ENCODE data around the gene OS9.

DNA sequence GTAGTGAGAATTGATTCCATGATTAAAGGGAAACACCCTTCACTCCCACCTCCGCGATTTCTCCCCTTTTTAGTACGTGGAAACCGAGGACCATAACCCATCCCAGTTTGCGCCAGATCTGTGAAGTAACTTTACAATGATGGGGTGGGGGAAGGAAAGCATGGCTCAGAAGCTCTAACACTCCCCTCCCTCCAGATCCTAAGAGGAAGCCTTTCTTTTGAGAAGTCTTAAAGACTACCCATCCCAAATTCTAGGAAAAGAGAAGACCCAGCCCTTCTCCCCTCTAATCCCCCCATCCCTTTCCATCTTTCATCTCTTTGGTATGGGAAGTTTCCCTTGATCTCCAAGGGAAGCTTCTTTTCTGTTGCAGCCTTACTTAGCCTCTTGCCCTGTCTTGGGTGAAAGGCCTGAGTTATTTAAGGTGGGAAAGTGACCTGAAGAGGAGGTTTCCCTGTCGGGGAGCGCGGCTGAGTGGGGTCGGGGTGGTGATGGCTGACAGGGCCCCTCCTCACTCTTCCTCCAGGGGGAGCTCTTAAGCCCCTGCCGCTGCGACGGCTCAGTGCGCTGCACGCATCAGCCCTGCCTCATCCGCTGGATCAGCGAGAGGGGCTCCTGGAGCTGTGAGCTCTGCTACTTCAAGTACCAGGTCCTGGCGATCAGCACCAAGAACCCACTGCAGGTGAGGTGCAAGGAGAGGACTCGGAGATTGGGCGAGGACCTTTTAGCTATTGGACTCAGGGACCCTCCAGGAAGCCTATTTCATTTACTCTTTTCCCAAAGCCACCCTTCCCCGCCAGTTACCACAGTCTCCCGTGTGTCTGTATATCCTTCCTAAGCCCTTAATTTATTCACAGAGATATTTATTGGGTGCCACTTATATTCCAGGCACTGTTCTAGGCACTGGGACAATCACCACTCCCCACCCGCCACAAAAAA lies 62.7 kb downstream of the OS9 start:
- TF ChIP-seq, protein P1, sequence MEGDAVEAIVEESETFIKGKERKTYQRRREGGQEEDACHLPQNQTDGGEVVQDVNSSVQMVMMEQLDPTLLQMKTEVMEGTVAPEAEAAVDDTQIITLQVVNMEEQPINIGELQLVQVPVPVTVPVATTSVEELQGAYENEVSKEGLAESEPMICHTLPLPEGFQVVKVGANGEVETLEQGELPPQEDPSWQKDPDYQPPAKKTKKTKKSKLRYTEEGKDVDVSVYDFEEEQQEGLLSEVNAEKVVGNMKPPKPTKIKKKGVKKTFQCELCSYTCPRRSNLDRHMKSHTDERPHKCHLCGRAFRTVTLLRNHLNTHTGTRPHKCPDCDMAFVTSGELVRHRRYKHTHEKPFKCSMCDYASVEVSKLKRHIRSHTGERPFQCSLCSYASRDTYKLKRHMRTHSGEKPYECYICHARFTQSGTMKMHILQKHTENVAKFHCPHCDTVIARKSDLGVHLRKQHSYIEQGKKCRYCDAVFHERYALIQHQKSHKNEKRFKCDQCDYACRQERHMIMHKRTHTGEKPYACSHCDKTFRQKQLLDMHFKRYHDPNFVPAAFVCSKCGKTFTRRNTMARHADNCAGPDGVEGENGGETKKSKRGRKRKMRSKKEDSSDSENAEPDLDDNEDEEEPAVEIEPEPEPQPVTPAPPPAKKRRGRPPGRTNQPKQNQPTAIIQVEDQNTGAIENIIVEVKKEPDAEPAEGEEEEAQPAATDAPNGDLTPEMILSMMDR (IDR thresholded peaks at IDR 0.05), result peak; percentile 37 to 59 (median 46)
- no peak for TF ChIP-seq POLR2A (IDR thresholded peaks at IDR 0.05)
